HCT116 (cell line): ENCODE data around the gene MSL1. TPM values are rescaled to one million over a fixed set of nuclear protein-coding genes. Genes with fewer than 3 reads are reported as not detected.

Source experiments
- ATAC-seq: fragments of 200-7000 bp; cut with Tn5 transposase; 2 replicates; pipeline ENCODE4 v1.9.1; 2020; ENCODE audit warnings: mild to moderate bottlenecking, moderate library complexity
- BruUV-seq: library from RNA; stranded (reverse); fragments of 400-500 nt; replicated peaks from 2 replicates; lab custom pipeline; 2021; lab: Mats Ljungman, UMichigan
- CTCF ChIA-PET: fragments of 300-600 bp; sonication (Branson Sonifier 250); formaldehyde crosslinking; loops from one replicate; lab custom pipeline; 2021; ENCODE audit warnings: antibody characterized with exemption; lab: Charles Lee
- POLR2A ChIA-PET: fragments of 300-600, 350-600 bp; sonication (Branson Sonifier 250); formaldehyde crosslinking; loops from one replicate; lab custom pipeline; 2021; ENCODE audit warnings: antibody characterized with exemption; lab: Charles Lee
- RAD21 ChIA-PET, 2 experiments: fragments of 300-600 bp; sonication (Branson Sonifier 250); formaldehyde crosslinking; loops; one replicate each; lab custom pipeline; 2023; ENCODE audit warnings: low total read pairs in 2 of 2; ENCODE audit not compliant: uncharacterized antibody in 2 of 2, unreplicated experiment in 2 of 2, low non-redundant PET in 1 of 2; lab: Charles Lee
- DNase-seq: peaks from one replicate; pipeline ENCODE4 v3.0.0-alpha.2; 2010; ENCODE audit warnings: low read depth, low spot score
- H2AFZ ChIP-seq: fragments of 200-600 bp; shearing (Covaris generic), sonication (generic); 2 replicates; pipeline ENCODE4 v1.6.1; 2017; ENCODE audit warnings: low read depth, mixed run types, mixed read lengths, antibody characterized with exemption, low read length; ENCODE audit not compliant: poor library complexity, severe bottlenecking
- H3K27ac ChIP-seq: 2 replicates; pipeline ENCODE4 v1.5.1; 2012; ENCODE audit warnings: low read depth, low read length
- H3K27me3 ChIP-seq: fragments of 200-600 bp; sonication (generic); 2 replicates; pipeline ENCODE4 v1.6.1; 2016; ENCODE audit warnings: mixed run types, low read length, mixed read lengths; ENCODE audit not compliant: insufficient read depth
- H3K36me3 ChIP-seq, 2 experiments: fragments of 200-500 bp in 1 of 2; fragments of 200-600 bp in 1 of 2; sonication (Bioruptor generic) in 1 of 2; sonication (generic) in 1 of 2; 2 replicates each; pipeline versions ENCODE4 v1.5.1 to v1.6.1; 2014 to 2016; ENCODE audit warnings: low read length in 2 of 2, inconsistent platforms in 1 of 2, mixed read lengths in 1 of 2, mixed run types in 1 of 2; ENCODE audit not compliant: insufficient read depth in 2 of 2, control insufficient read depth in 1 of 2
- H3K4me1 ChIP-seq, 2 experiments: fragments of 200-600 bp in 1 of 2; sonication (generic) in 1 of 2; 2 replicates each; pipeline versions ENCODE4 v1.5.1 to v1.6.1; 2012 to 2017; ENCODE audit warnings: low read length in 2 of 2, inconsistent platforms in 1 of 2, mild to moderate bottlenecking in 1 of 2, mixed read lengths in 1 of 2, mixed run types in 1 of 2, moderate library complexity in 1 of 2; ENCODE audit not compliant: insufficient read depth in 2 of 2, control insufficient read depth in 1 of 2
- H3K4me2 ChIP-seq: fragments of 200-600 bp; sonication (generic); 2 replicates; pipeline ENCODE4 v1.6.1; 2017; ENCODE audit warnings: mixed run types, low read length, mixed read lengths
- H3K4me3 ChIP-seq, 2 experiments: fragments of 200-600 bp in 1 of 2; sonication (generic) in 1 of 2; replicated peaks in 1 of 2; 2 replicates each; pipeline ENCODE4 v1.5.1; 2011 to 2016; ENCODE audit warnings: low read length in 2 of 2, control low read depth in 1 of 2, low read depth in 1 of 2, mild to moderate bottlenecking in 1 of 2, mixed read lengths in 1 of 2, mixed run types in 1 of 2
- H3K79me2 ChIP-seq: fragments of 200-600 bp; sonication (generic); 2 replicates; pipeline ENCODE4 v1.6.1; 2017; ENCODE audit warnings: mild to moderate bottlenecking, mixed run types, low read length, moderate library complexity, mixed read lengths; ENCODE audit not compliant: insufficient read depth
- H3K9ac ChIP-seq: fragments of 200-600 bp; sonication (generic); 2 replicates; pipeline ENCODE4 v1.6.1; 2016; ENCODE audit warnings: low read length, mixed read lengths
- H3K9me2 ChIP-seq: fragments of 200-600 bp; sonication (generic), shearing (Covaris generic); 2 replicates; pipeline ENCODE4 v1.6.1; 2017; ENCODE audit warnings: mixed run types, mild to moderate bottlenecking, moderate library complexity; ENCODE audit not compliant: insufficient read depth
- H3K9me3 ChIP-seq, 2 experiments: fragments of 200-500 bp in 1 of 2; fragments of 200-600 bp in 1 of 2; sonication (Bioruptor generic) in 1 of 2; sonication (generic) in 1 of 2; 2 replicates each; pipeline ENCODE4 v1.6.1; 2014 to 2017; ENCODE audit warnings: low read length in 2 of 2, mixed read lengths in 2 of 2, inconsistent platforms in 1 of 2, low read depth in 1 of 2, mild to moderate bottlenecking in 1 of 2, mixed run types in 1 of 2, moderate library complexity in 1 of 2; ENCODE audit not compliant: control insufficient read depth in 1 of 2, insufficient read depth in 1 of 2
- H4K20me1 ChIP-seq: fragments of 200-600 bp; sonication (generic), shearing (Covaris generic); 2 replicates; pipeline ENCODE4 v1.6.1; 2017; ENCODE audit warnings: mixed run types, mild to moderate bottlenecking, moderate library complexity; ENCODE audit not compliant: insufficient read depth
- SIN3A ChIP-seq: IDR thresholded peaks from 2 replicates; pipeline ENCODE4 v1.6.1; 2012; ENCODE audit warnings: low read depth
- TCF7L2 ChIP-seq: IDR thresholded peaks from 2 replicates; pipeline ENCODE4 v1.7.0; 2011; ENCODE audit warnings: borderline replicate concordance, inconsistent platforms; ENCODE audit not compliant: insufficient read depth, insufficient read length; ENCODE audit errors: extremely low read depth
- ZBTB33 ChIP-seq: IDR thresholded peaks from 2 replicates; pipeline ENCODE4 v1.6.1; 2011; ENCODE audit warnings: mild to moderate bottlenecking, low read length, moderate library complexity; ENCODE audit not compliant: insufficient replicate concordance; ENCODE audit errors: extremely low read depth
- intact Hi-C: fragments of 100-400 bp; cut with micrococcal nuclease; formaldehyde crosslinking; loops from 2 replicates; pipeline ENCODE4 v1.10.0; 2022
- total RNA-seq: library from RNA; stranded (reverse); gene quantifications from one replicate; pipeline ENCODE4 v1.2.1, GENCODE V29; 2021; ENCODE audit not compliant: unreplicated experiment

The MSL1 gene
- total RNA-seq, 1 experiment from 2014 or later: 67.2 TPM

DNA sequence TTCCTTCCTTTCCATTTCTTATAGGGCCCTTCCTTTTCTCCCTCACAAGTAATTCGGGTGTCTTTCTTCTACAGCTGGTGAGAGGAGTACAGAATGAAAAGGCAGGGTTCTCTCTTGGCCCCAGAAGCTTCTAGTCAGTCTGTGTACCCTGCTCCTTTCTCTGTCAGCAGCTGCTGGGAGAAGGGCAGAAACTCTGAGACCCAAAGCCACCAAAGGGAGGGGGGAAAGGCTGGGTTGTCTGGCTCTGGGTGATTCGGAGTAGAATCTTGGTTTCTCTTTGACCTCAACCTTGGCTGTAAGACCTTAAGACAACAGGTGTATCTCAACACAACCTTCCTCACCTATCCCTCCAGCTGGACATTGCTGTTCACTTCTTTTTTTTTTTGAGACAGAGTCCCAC is 18.1 kb upstream of the MSL1 start:
- Histone ChIP-seq H3K27me3 (no peaks in the 10 kb centered on the region), H2AFZ (no peak overlapping the region), H3K4me3 (no peak overlapping the region), H3K36me3 (no peaks in the 10 kb centered on the region), H3K9me2 (no peaks in the 10 kb centered on the region), H4K20me1 (no peaks in the 10 kb centered on the region), H3K4me2 (peak overlapping the region; percentile 45), H3K27ac (no peak overlapping the region), H3K9ac (peak overlapping the region; percentile 36; the same call in 1 of the 2 replicates), H3K79me2 (peaks cover 12% of the 10 kb centered on the region), H3K4me1 (peaks cover 41 to 85% of the 10 kb centered on the region in 2 experiments), H3K9me3 (no peaks in the 10 kb centered on the region)
- ATAC-seq: no peak
- ChIA-PET POLR2A (interaction anchor here (1.0 to 7.6 kb wide), 2 partner anchors 7 to 36 kb away, joined by 3 to 160 read pairs; partner anchors contain the start of gene CASC3), RAD21 (interaction anchor here in 1 of 2 experiments (1.2 kb wide), 1 partner anchor 9 kb away, joined by 4 read pairs; no protein-coding TSS in a partner anchor), CTCF (interaction anchor here (1.8 kb wide), 1 partner anchor 9 kb away, joined by 16 read pairs; no protein-coding TSS in a partner anchor)
- no peak for DNase-seq
- intact Hi-C loops: no loop called here
- BruUV-seq: no TSS peak
- TF ChIP-seq SIN3A (no peak), TCF7L2 (no peak), ZBTB33 (no peak)
